ENCODE measurements around the gene DSCAML1.

The DSCAML1 gene

GRCh38 chr11:117629891-117630538 lies 167.0 kb downstream of the DSCAML1 start:
- TF ChIP-seq CTCF (IDR thresholded peaks at IDR 0.05; ENCODE audit: extremely low read depth, insufficient read depth, missing control alignments) = no peak
- no peak for DNase-seq (ENCODE audit: low spot score)
- in situ Hi-C loops (cut with MboI; ENCODE audit: low pct_unique_long_range_greater_than_20kb, low sequenced_read_pairs, unreplicated experiment) = loop anchor here (10.0 kb wide), 1 partner anchor 205 kb away; no protein-coding TSS in a partner anchor

GRCh38 chr11:117629146-117629545 lies 167.9 kb downstream of the DSCAML1 start:
- TF ChIP-seq CTCF (IDR thresholded peaks at IDR 0.05; ENCODE audit: extremely low read depth, insufficient read depth, missing control alignments) = no peak
- no peak for DNase-seq (ENCODE audit: low spot score)
- in situ Hi-C loops (cut with MboI; ENCODE audit: low pct_unique_long_range_greater_than_20kb, low sequenced_read_pairs, unreplicated experiment) = loop anchor here (10.0 kb wide), 1 partner anchor 204 kb away; no protein-coding TSS in a partner anchor

GRCh38 chr11:117627259-117627658 lies 169.8 kb downstream of the DSCAML1 start:
- no peak for TF ChIP-seq CTCF (IDR thresholded peaks at IDR 0.05; ENCODE audit: extremely low read depth, insufficient read depth, missing control alignments)
- DNase-seq (ENCODE audit: low spot score) = no peak
- in situ Hi-C loops (cut with MboI; ENCODE audit: low pct_unique_long_range_greater_than_20kb, low sequenced_read_pairs, unreplicated experiment) = loop anchor here (10.0 kb wide), 1 partner anchor 202 kb away; no protein-coding TSS in a partner anchor

GRCh38 chr11:117626576-117626975 lies 170.4 kb downstream of the DSCAML1 start:
- in situ Hi-C loops (cut with MboI; ENCODE audit: low pct_unique_long_range_greater_than_20kb, low sequenced_read_pairs, unreplicated experiment) = loop anchor here (10.0 kb wide), 1 partner anchor 202 kb away; no protein-coding TSS in a partner anchor
- no peak for TF ChIP-seq CTCF (IDR thresholded peaks at IDR 0.05; ENCODE audit: extremely low read depth, insufficient read depth, missing control alignments)
- no peak for DNase-seq (ENCODE audit: low spot score)

GRCh38 chr11:117625237-117625636 lies 171.8 kb downstream of the DSCAML1 start:
- no peak for DNase-seq (ENCODE audit: low spot score)
- no peak for TF ChIP-seq CTCF (IDR thresholded peaks at IDR 0.05; ENCODE audit: extremely low read depth, insufficient read depth, missing control alignments)
- in situ Hi-C loops (cut with MboI; ENCODE audit: low pct_unique_long_range_greater_than_20kb, low sequenced_read_pairs, unreplicated experiment) = loop anchor here (10.0 kb wide), 1 partner anchor 200 kb away; no protein-coding TSS in a partner anchor

- DNase-seq (ENCODE audit: low spot score) = no peak
- in situ Hi-C loops (cut with MboI; ENCODE audit: low pct_unique_long_range_greater_than_20kb, low sequenced_read_pairs, unreplicated experiment) = loop anchor here (10.0 kb wide), 1 partner anchor 199 kb away; no protein-coding TSS in a partner anchor
- TF ChIP-seq CTCF (IDR thresholded peaks at IDR 0.05; ENCODE audit: extremely low read depth, insufficient read depth, missing control alignments) = no peak
Measured at GRCh38 chr11:117623831-117624271, 173.2 kb downstream of the DSCAML1 start.
